Dermis microvascular lymphatic vessel endothelial cell (primary cell): ENCODE data around the gene BAAT. TPM values are rescaled to one million over a fixed set of nuclear protein-coding genes. Genes with fewer than 3 reads are reported as not detected.
"Not testable (repeated sequence)": the region's sequence is repeated elsewhere in the genome, so short reads cannot be mapped to it uniquely, and the experiment has no call there.

Experiments
- DNase-seq, 2 donors: peaks; one replicate each; pipeline versions ENCODE4 v3.0.0 to v3.0.0-alpha.2; 2010; ENCODE audit warnings: low read depth in 2 of 2
- total RNA-seq: library from RNA; depleted of rRNA; stranded (reverse); fragments of >200 nt; gene quantifications from 2 replicates; pipeline ENCODE4 v1.2.1, GENCODE V29; 2014

BAAT gene
- under 0.01 TPM in 1 of 2 replicates, not detected in the other for total RNA-seq

DNA sequence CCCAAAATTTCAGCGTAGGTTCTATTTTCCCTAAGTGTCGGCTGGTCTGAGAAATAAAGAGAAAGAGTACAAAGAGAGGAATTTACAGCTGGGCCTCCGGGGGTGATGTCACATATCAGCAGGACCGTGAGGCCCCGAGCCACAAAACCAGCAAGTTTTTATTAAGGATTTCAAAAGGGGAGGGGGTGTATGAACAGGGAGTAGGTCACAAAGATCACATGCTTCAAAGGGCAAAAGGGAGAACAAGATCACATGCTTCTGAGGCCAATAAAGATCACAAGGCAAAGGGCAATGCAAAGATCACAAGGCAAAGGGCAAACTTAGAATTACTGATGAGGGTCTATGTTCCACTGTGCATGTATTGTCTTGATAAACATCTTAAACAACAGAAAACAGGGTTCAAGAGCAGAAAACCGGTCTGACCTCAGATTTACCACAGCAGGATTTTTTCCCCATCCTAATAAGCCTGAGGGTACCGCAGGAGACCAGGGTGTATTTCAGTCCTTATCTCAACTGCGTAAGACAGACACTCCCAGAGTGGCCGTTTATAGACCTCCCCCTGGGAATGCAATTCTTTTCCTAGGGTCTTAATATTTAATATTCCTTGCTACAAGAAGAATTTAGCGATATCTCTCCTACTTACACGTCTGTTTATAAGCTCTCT lies at the start of gene BAAT:
Gene BAAT, minus strand, starts transcription at position 134 of the 664 bp plus-strand sequence. CDS start 13,602 bp downstream, outside the sequence.
- not testable (repeated sequence) for DNase-seq

- no peak for DNase-seq
These were observed 48.4 kb upstream of the BAAT start for GRCh38 chr9:101433229-101433628.

DNA sequence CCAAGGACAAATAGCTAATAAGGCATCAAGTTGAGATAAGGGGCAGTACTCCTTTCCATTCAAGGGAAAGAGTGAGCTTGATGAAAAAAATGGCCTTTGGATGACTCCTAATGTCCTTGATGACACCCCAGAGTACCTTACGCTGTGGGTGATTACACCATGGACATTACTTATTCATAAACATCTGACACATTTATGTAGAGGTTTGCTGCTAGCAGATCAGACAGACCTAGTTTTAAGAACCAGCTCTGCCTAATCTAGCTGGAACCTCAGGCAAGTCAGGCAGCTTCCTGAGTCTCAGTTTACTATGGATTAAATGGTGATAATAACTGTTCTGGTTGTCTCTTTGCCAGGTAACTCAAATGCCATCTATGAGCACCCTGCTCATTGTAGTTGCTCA lies 47.9 kb upstream of the BAAT start:
- no peak for DNase-seq

- no peak for DNase-seq
These were observed 47.4 kb upstream of the BAAT start for GRCh38 chr9:101432171-101432570.

- DNase-seq, result no peak
These were observed 44.9 kb upstream of the BAAT start for GRCh38 chr9:101429736-101430135.

DNA sequence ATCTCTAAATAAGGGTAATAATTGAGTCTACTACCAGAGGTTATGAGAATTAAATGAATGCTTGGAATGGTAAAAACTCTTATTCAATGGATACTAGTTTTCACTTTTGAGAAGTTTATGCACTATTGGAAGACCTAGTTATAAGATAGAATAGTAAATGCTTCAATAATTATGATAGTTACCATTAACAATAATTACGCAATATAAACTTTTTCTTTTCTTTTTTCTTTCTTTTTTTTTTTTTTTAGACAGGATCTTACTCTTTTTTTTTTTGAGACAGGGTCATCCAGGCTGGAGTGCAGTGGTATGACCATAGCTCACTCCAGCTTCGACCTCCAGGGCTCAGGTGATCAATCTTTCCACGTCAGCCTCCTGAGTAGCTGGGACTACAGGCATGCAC lies 44.1 kb upstream of the BAAT start:
- DNase-seq, result no peak

GRCh38 chr9:101427957-101428655 lies 43.3 kb upstream of the BAAT start:
- DNase-seq, result no peak

DNA sequence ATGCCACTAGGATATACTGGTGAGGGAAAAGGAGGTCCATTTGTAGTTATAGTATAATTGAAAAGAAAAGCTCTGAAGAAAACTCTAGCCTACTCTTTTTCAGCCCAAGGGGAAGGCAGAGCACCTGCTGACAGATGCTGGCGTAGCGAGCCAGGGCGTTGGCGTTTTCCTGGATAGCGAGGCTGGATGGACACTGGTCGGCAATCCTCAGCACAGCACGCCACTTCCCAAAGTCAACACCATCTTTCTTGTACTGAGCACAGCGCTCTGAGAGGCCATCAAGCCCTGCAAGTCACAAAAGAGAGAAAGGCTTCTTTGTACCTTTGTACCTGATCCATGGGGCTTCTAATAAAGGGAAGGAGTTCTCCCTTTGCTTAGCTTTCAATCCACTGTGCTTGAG lies 42.6 kb upstream of the BAAT start:
- DNase-seq, result no peak

DNA sequence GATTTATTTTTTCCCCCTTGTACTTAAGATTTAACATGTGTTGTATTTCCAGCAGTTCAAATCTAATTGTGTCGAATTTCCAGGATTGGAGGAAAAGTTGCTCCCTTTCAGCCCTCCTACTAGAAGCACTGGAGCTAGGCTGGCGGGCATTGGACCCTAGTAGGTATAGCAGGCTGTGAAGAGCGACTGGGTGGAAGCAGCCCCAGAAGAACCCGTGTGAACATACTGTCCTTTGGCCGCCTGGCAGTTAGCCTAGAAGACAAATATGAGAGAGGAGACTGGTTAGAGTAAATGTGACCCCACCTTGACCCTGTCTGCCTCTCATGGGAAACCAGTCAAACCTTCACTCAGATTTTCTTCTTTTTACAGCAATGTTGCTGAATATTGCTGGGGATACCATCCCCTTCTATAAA lies 36.9 kb upstream of the BAAT start:
- no peak for DNase-seq

DNA sequence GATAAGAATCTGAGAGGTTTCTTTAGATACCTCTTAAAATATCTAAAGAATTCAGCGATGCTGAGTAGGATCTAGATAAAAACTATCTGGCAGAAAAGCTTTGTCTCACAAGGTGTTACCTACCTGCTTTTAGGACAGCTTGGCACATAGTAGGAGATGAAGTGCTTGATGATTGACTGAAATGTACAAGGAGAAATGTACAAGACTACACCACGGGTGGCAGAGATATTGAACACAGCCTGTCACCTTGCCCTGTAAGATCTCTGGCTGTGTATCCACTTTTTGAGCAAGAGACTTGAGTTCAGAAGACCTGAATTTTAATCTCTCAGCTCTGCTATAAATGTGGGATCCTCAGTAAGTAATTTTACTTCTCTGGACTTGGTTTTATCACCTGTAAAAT lies 35.1 kb upstream of the BAAT start:
- no peak for DNase-seq

GRCh38 chr9:101418518-101419430 lies 34.0 kb upstream of the BAAT start:
- no peak for DNase-seq

- no peak for DNase-seq
These were observed 33.2 kb upstream of the BAAT start for GRCh38 chr9:101417977-101418376.

GRCh38 chr9:101417389-101417788 lies 32.6 kb upstream of the BAAT start:
- no peak for DNase-seq

DNA sequence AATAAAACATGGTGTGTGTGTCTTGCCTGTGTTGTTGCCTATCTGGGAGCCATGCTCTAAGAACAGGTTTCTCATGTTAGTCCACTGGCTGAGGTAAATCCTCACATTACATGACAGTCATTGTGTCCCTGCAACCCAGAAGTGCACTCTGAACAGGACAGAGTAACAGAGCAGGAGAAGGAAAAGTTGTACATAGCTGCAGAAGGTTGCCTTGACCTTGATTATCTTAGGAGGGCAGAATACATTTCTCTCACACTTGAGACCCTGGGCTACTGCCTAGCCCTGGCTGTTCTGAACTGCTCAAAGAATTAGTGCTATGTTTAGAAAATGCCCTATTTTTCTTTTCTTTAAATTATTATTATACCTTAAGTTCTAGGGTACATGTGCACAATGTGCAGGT lies 30.8 kb upstream of the BAAT start:
- no peak for DNase-seq

DNA sequence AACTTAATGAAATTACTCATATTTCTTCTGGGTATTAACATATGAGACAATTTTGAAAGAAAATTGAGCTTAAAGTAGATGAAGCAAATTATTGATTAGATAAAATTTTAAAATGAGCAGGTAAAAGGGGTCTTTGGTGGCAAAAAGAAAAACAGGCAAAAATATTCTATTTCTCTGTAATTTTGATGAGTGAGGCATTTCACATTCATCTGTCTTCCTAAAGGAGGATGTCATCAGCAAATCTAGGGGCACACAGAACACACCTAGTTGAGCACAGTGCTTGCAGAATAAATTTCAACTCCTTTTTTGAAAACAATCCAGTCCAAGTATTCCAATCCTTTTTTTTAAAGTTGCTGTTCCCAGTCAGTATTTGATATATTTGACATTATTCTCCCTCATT lies 30.0 kb upstream of the BAAT start:
- DNase-seq, result no peak

- DNase-seq, result no peak
These were observed 24.3 kb upstream of the BAAT start for GRCh38 chr9:101409079-101409477.

- no peak for DNase-seq
These were observed 23.7 kb upstream of the BAAT start for GRCh38 chr9:101408374-101409078.

DNA sequence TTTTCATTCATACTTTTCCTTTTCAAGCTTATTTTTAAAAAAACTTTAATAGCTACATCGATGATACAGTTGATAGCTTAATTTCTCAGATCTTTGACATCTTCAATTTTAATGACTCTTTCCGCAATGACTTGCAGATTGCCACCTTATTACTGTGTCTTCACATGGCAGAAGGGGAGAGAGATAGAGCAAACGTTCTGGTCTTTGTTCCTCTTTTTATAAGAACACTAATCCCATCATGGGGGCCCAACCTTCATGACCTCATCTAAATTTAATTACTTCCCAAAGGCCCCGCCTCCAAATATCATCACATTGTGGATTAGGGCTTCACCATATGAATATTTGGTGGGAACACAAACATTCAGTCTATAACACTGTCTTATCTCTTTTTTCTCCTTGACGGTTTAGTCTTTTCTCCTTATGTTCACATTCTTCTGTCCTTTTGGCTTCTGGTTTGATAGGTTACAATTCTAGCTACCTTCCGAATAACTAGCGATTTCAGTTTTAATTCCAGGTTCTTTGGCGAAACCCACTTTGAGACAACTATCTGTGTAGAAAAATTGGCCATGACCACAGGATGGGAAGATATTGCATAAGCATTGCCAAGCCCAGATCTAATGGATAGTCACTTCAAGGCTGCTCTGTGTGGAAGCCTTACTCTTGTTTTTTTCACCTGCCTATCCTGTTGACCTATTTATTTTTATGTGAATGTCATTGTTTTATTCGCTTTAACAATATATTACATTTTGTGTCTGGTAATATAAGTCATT lies 18.9 kb upstream of the BAAT start:
- DNase-seq, result no peak

- peak in 1 of 2 donors; percentile 84 for DNase-seq
These were observed 15.3 kb upstream of the BAAT start for GRCh38 chr9:101400120-101400519.

GRCh38 chr9:101399643-101399970 lies 14.8 kb upstream of the BAAT start:
- no peak for DNase-seq
